Endothelial cell of umbilical vein (primary cell): ENCODE measurements around the gene SCAMP1.

Experiments used
- CTCF ChIP-seq, 2 donors: IDR thresholded peaks; 1 replicate in 1 of 2; 2 replicates in 1 of 2; pipeline ENCODE4 v1.5.1; 2011; ENCODE audit warnings: low read length in 2 of 2, mild to moderate bottlenecking in 2 of 2, moderate library complexity in 2 of 2, control low read depth in 1 of 2, inconsistent platforms in 1 of 2, low read depth in 1 of 2; ENCODE audit not compliant: insufficient read depth in 1 of 2; ENCODE audit errors: extremely low read depth in 1 of 2
- EZH2 ChIP-seq: IDR thresholded peaks from 2 replicates; pipeline ENCODE4 v1.6.1; 2012; ENCODE audit warnings: borderline replicate concordance, low read depth, mild to moderate bottlenecking, moderate library complexity, low read length, inconsistent platforms; ENCODE audit not compliant: severe bottlenecking
- GATA2 ChIP-seq: IDR thresholded peaks from 2 replicates; pipeline ENCODE4 v1.7.0; 2011; ENCODE audit warnings: low read depth, mild to moderate bottlenecking, moderate library complexity, mixed read lengths, low read length; ENCODE audit not compliant: insufficient read length, insufficient read depth
- JUN ChIP-seq: IDR thresholded peaks from 2 replicates; pipeline ENCODE4 v1.6.1; 2011; ENCODE audit warnings: borderline replicate concordance, low read depth; ENCODE audit not compliant: insufficient read length, insufficient read depth
- MAX ChIP-seq: IDR thresholded peaks from 2 replicates; pipeline ENCODE4 v1.6.1; 2011; ENCODE audit not compliant: insufficient read depth, insufficient read length
- POLR2A ChIP-seq: IDR thresholded peaks from 2 replicates; pipeline ENCODE4 v1.6.1; 2012; ENCODE audit warnings: low read depth, mild to moderate bottlenecking, control low read depth, low read length
- POLR2AphosphoS5 ChIP-seq: IDR thresholded peaks from 2 replicates; pipeline ENCODE4 v1.6.1; 2012; ENCODE audit warnings: low read depth, mild to moderate bottlenecking, control low read depth, low read length, moderate library complexity; ENCODE audit not compliant: insufficient read depth

- TF ChIP-seq POLR2A = no peak
- no peak for TF ChIP-seq POLR2AphosphoS5
- TF ChIP-seq CTCF (IDR thresholded peaks at IDR 0.05; ENCODE audit: extremely low read depth in 1 of 2, insufficient read depth in 1 of 2, low read depth in 1 of 2, low read length in 2 of 2) = no peak
- TF ChIP-seq EZH2 = no peak
- TF ChIP-seq GATA2 = no peak
- no peak for TF ChIP-seq JUN
- TF ChIP-seq MAX = no peak
These were observed 33.5 kb upstream of the SCAMP1 start for GRCh38 chr5:78326930-78327329.
